Naive B cell (primary cell): ENCODE results near the gene ETV3. TPM values are rescaled to one million over a fixed set of nuclear protein-coding genes. Genes with fewer than 3 reads are reported as not detected.
A peak's percentile ranks its signal among the peaks of the same experiment; 100 is the strongest.

Source experiments
- ATAC-seq, 2 donors: fragments of 150-1000 bp; cut with Tn5 transposase; 2 replicates each; pipeline ENCODE4 v1.10.0; 2021; ENCODE audit warnings: low read depth in 2 of 2, mild to moderate bottlenecking in 2 of 2, moderate library complexity in 2 of 2
- DNase-seq: peaks from one replicate; pipeline ENCODE4 v3.0.0; 2022
- H3K27ac Mint-ChIP-seq, 6 donors: one replicate each; pipeline ENCODE4 v1.8.0; 2020 to 2022; ENCODE audit warnings: mild to moderate bottlenecking in 6 of 6, mixed read lengths in 6 of 6, moderate library complexity in 5 of 6, inconsistent platforms in 2 of 6
- H3K27me3 Mint-ChIP-seq, 3 donors: one replicate each; pipeline ENCODE4 v1.8.0; 2021 to 2022; ENCODE audit warnings: mixed read lengths in 3 of 3, mild to moderate bottlenecking in 1 of 3
- H3K36me3 Mint-ChIP-seq, 2 donors: one replicate each; pipeline ENCODE4 v1.8.0; 2020 to 2022; ENCODE audit warnings: mixed read lengths in 2 of 2, inconsistent platforms in 1 of 2, mild to moderate bottlenecking in 1 of 2
- H3K4me1 Mint-ChIP-seq, 3 donors: one replicate each; pipeline ENCODE4 v1.8.0; 2020 to 2022; ENCODE audit warnings: mixed read lengths in 3 of 3, inconsistent platforms in 1 of 3, mild to moderate bottlenecking in 1 of 3, moderate library complexity in 1 of 3
- H3K4me3 Mint-ChIP-seq, 8 donors: one replicate each; pipeline ENCODE4 v1.8.0; 2020 to 2022; ENCODE audit warnings: mild to moderate bottlenecking in 8 of 8, mixed read lengths in 8 of 8, moderate library complexity in 8 of 8, inconsistent platforms in 2 of 8
- H3K9me3 Mint-ChIP-seq, 7 donors: one replicate each; pipeline ENCODE4 v1.8.0; 2020 to 2022; ENCODE audit warnings: mixed read lengths in 7 of 7, mild to moderate bottlenecking in 5 of 7, inconsistent platforms in 2 of 7, moderate library complexity in 1 of 7
- polyA plus RNA-seq, 6 donors: library from polyadenylated mRNA; unstranded; fragments of 300-500 nt; fragmentation: Illumina TruSeq; gene quantifications; one replicate each; pipeline ENCODE4 v1.2.3, GENCODE V29; 2021; ENCODE audit warnings: low read depth in 6 of 6

The ETV3 gene
- polyA plus RNA-seq, 6 donors from 2014 or later: 2.3 to 14.5 (median 12.3) TPM

GRCh38 chr1:157132616-157133167, 5.5 kb downstream of the ETV3 start:
- H3K27me3 Mint-ChIP-seq: no peaks in the 10 kb centered on the region
- no peak overlapping the region for H3K4me3 Mint-ChIP-seq
- no peak overlapping the region for H3K27ac Mint-ChIP-seq
- H3K36me3 Mint-ChIP-seq: peaks cover 27 to 42% of the 10 kb centered on the region in 2 donors
- ATAC-seq (no peak), DNase-seq (no peak)
- no peaks in the 10 kb centered on the region for H3K9me3 Mint-ChIP-seq
- H3K4me1 Mint-ChIP-seq: peaks cover 24 to 26% (median 24%) of the 10 kb centered on the region in 3 donors

GRCh38 chr1:157132111-157132510, 6.1 kb downstream of the ETV3 start:
- H3K27ac Mint-ChIP-seq: no peak overlapping the region
- H3K9me3 Mint-ChIP-seq: no peaks in the 10 kb centered on the region
- H3K27me3 Mint-ChIP-seq: no peaks in the 10 kb centered on the region
- DNase-seq: no peak
- H3K4me1 Mint-ChIP-seq: peaks cover 18 to 20% (median 18%) of the 10 kb centered on the region in 3 donors
- ATAC-seq: no peak
- peaks cover 27 to 42% of the 10 kb centered on the region in 2 donors for H3K36me3 Mint-ChIP-seq
- no peak overlapping the region for H3K4me3 Mint-ChIP-seq

- Mint-ChIP-seq H3K27ac (no peak overlapping the region), H3K36me3 (peaks cover 28 to 39% of the 10 kb centered on the region in 2 donors), H3K4me1 (peaks cover 10 to 13% (median 12%) of the 10 kb centered on the region in 3 donors)
These were observed 6.9 kb downstream of the ETV3 start for GRCh38 chr1:157131281-157131680.

GRCh38 chr1:157124855-157125254, 13.3 kb downstream of the ETV3 start:
- H3K4me3 Mint-ChIP-seq: no peak overlapping the region
- DNase-seq (no peak), ATAC-seq (no peak)
- H3K9me3 Mint-ChIP-seq: no peaks in the 10 kb centered on the region
- peak overlapping the region in 1 of 6 donors; percentile 5 for H3K27ac Mint-ChIP-seq
- H3K36me3 Mint-ChIP-seq: peaks cover 23 to 36% of the 10 kb centered on the region in 2 donors
- no peaks in the 10 kb centered on the region for H3K27me3 Mint-ChIP-seq
- H3K4me1 Mint-ChIP-seq: peaks cover 2 to 29% (median 13%) of the 10 kb centered on the region in 3 donors

More at GRCh38 chr1:157131281-157131680, 6.9 kb downstream of the ETV3 start:
- DNase-seq (no peak), ATAC-seq (no peak)
- Mint-ChIP-seq H3K4me3 (no peak overlapping the region), H3K27me3 (no peaks in the 10 kb centered on the region), H3K9me3 (no peaks in the 10 kb centered on the region)

- DNase-seq (no peak), ATAC-seq (no peak)
- Mint-ChIP-seq H3K27ac (peak overlapping the region in 1 of 6 donors; percentile 69), H3K36me3 (peaks cover 7 to 16% of the 10 kb centered on the region in 2 donors), H3K4me3 (no peak overlapping the region), H3K27me3 (no peaks in the 10 kb centered on the region), H3K4me1 (peaks cover 15 to 29% (median 15%) of the 10 kb centered on the region in 3 donors), H3K9me3 (no peaks in the 10 kb centered on the region)
These were observed 18.7 kb downstream of the ETV3 start for GRCh38 chr1:157119448-157119847.

- Mint-ChIP-seq H3K4me3 (no peak overlapping the region), H3K27ac (peak overlapping the region in 1 of 6 donors; percentile 81), H3K36me3 (peaks cover 7 to 12% of the 10 kb centered on the region in 2 donors), H3K4me1 (peaks cover 14 to 24% (median 15%) of the 10 kb centered on the region in 3 donors), H3K27me3 (no peaks in the 10 kb centered on the region), H3K9me3 (no peaks in the 10 kb centered on the region)
- DNase-seq: no peak
- no peak for ATAC-seq
These were observed 19.2 kb downstream of the ETV3 start for GRCh38 chr1:157119008-157119407.

- peak; percentile 92 to 95 for ATAC-seq
- peak overlapping the region in 2 of 6 donors; percentile 26 to 91 for H3K27ac Mint-ChIP-seq
These were observed 20.6 kb downstream of the ETV3 start for GRCh38 chr1:157117527-157118057.

GRCh38 chr1:157116737-157117103, 21.5 kb downstream of the ETV3 start:
- no peaks in the 10 kb centered on the region for H3K36me3 Mint-ChIP-seq
- H3K4me1 Mint-ChIP-seq: peaks cover 8 to 12% (median 10%) of the 10 kb centered on the region in 3 donors
- H3K9me3 Mint-ChIP-seq: no peaks in the 10 kb centered on the region
- H3K27me3 Mint-ChIP-seq: peaks cover 4 to 16% (median 14%) of the 10 kb centered on the region in 3 donors
- no peak for DNase-seq
- no peak overlapping the region for H3K4me3 Mint-ChIP-seq
- H3K27ac Mint-ChIP-seq: peak overlapping the region in 2 of 6 donors; percentile 22 to 27
- no peak for ATAC-seq

More at GRCh38 chr1:157117527-157118057, 20.6 kb downstream of the ETV3 start:
- DNase-seq: peak; percentile 54
- H3K27me3 Mint-ChIP-seq: peaks cover 0 to 7% (median 6%) of the 10 kb centered on the region in 3 donors
- H3K4me3 Mint-ChIP-seq: peak overlapping the region in 2 of 8 donors; percentile 14 to 31
- peaks cover 8 to 12% (median 10%) of the 10 kb centered on the region in 3 donors for H3K4me1 Mint-ChIP-seq
- no peaks in the 10 kb centered on the region for H3K36me3 Mint-ChIP-seq
- H3K9me3 Mint-ChIP-seq: no peaks in the 10 kb centered on the region

GRCh38 chr1:157115851-157116736, 22.1 kb downstream of the ETV3 start:
- Mint-ChIP-seq H3K27ac (peak overlapping the region in 2 of 6 donors; percentile 22 to 27), H3K9me3 (no peaks in the 10 kb centered on the region), H3K36me3 (no peaks in the 10 kb centered on the region), H3K4me3 (no peak overlapping the region), H3K27me3 (peaks cover 4 to 22% (median 21%) of the 10 kb centered on the region in 3 donors), H3K4me1 (peaks cover 8 to 12% (median 10%) of the 10 kb centered on the region in 3 donors)
- DNase-seq (no peak), ATAC-seq (no peak)

- Mint-ChIP-seq H3K27ac (no peak overlapping the region), H3K27me3 (peaks cover 8 to 26% (median 23%) of the 10 kb centered on the region in 3 donors), H3K4me1 (peaks cover 8 to 12% (median 10%) of the 10 kb centered on the region in 3 donors), H3K4me3 (peak overlapping the region in 1 of 8 donors; percentile 38), H3K36me3 (no peaks in the 10 kb centered on the region), H3K9me3 (no peaks in the 10 kb centered on the region)
- DNase-seq (no peak), ATAC-seq (no peak)
These were observed 22.8 kb downstream of the ETV3 start for GRCh38 chr1:157115429-157115838.

GRCh38 chr1:157114183-157115121, 23.7 kb downstream of the ETV3 start:
- DNase-seq (no peak), ATAC-seq (no peak)
- Mint-ChIP-seq H3K36me3 (no peaks in the 10 kb centered on the region), H3K4me3 (peak overlapping the region in 1 of 8 donors; percentile 37), H3K4me1 (peaks cover 8 to 12% (median 10%) of the 10 kb centered on the region in 3 donors), H3K27ac (peak overlapping the region in 1 of 6 donors; percentile 17), H3K27me3 (peaks cover 8 to 34% (median 31%) of the 10 kb centered on the region in 3 donors), H3K9me3 (no peaks in the 10 kb centered on the region)

- peaks cover 8 to 12% (median 10%) of the 10 kb centered on the region in 3 donors for H3K4me1 Mint-ChIP-seq
- peaks cover 14 to 42% (median 37%) of the 10 kb centered on the region in 3 donors for H3K27me3 Mint-ChIP-seq
- no peak overlapping the region for H3K4me3 Mint-ChIP-seq
- H3K9me3 Mint-ChIP-seq: no peaks in the 10 kb centered on the region
- ATAC-seq: no peak
- DNase-seq: no peak
- no peak overlapping the region for H3K27ac Mint-ChIP-seq
- no peaks in the 10 kb centered on the region for H3K36me3 Mint-ChIP-seq
These were observed 24.6 kb downstream of the ETV3 start for GRCh38 chr1:157113631-157114030.
